ENCODE measurements around the gene SYNJ1. TPM values are rescaled to one million over a fixed set of nuclear protein-coding genes. Genes with fewer than 3 reads are reported as not detected.

The SYNJ1 gene
- total RNA-seq, result 10.1 and 13.2 TPM in 2 replicates

GRCh38 chr21:32727687-32728455 is at the start of gene SYNJ1:
TSS of gene SYNJ1 (minus strand) at chr21:32728013. CDS start at chr21:32726895, 1,118 bp downstream.

DNA sequence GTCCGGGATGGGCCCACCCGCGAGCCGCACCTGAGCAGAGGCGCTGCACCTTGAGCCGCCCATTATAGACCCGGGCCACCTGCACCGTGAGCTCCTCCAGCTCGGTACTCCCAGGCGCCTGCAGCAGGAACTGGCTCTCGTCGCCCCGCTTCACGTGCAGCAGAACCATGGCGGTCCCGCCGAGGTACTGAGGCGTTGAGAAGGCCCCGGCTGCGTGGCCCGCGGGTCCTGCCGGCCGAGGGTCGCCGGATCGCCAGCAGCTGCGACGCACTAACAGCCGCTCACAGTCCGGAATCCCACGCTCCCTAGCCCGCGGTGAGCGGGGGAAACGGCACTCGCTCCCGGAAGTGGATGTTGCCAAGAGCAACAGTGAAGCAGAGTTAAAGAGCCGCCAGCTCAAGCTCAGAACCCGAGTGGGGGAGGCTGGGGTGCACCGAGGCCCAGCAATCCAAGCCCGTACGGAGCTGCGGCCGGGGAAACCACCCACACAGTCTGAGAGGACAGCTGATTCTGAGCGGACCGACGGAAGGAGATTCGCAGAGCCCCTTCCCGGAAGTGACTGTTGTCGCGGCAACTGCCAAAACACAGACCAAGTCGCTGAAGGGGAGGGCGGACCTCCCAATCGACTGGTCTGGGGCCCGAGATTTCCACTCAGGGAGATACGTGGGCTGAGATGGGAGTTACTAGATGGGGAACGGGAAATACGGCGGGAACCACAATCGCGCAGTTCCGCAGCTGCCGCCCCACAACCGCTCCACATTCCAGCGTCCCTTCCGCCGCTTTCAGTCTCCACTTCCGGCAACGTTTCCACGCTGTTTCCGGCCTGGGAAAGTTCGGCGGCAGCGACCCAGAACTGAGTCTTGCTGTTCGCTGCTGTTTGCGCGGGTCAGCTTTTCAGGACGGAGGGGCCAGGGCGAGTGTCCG is 115.5 kb downstream of the SYNJ1 start, which contains the start of gene CFAP298:
Gene CFAP298, minus strand, starts transcription at position 303 of the 924 bp plus-strand sequence. Its CDS starts 134 bp downstream, at position 169.

DNA sequence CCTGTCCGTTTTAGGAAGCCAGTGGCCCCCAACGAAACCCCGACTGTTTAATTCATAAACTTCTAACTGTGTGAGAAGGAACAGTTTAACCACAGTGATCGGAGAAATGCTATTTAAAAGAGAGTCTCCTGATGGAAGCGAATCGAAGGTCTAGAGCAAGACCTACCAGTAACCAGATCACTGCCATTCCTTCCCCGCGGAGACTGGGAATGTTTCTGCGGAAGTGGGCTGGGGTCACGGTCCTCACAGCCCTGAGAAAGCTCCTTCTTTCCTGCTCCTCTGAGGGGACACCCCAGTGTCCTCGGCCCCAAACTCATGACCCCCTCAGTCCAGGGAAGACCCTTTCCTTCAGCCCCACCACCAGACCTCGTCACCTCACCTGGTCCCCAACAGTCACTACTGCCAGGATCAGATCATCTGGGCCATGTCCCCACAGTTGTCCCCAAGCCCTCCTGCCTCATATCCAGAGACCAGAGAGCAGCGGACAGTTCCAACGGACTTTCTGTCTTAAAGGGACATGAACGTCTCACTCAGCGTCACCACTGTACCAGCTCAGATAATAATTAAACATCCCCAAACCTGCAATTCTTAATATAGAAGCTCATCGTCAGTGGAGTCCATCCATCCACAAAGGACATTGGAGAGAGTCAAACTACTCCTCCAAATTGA is 142.6 kb downstream of the SYNJ1 start, which contains the start of gene TCP10L:
Gene TCP10L, minus strand, starts transcription at position 482 of the 669 bp plus-strand sequence. CDS start 1,219 bp downstream, outside the sequence.

Other genes starting within 250 kb of the SYNJ1 start
- gene TCP10L, start 142.5 kb downstream of the SYNJ1 start, total RNA-seq, result 0.26 and 0.65 TPM in 2 replicates
- gene CFAP298, start 115.6 kb downstream of the SYNJ1 start, total RNA-seq, result 20.0 and 20.7 TPM in 2 replicates
- gene PAXBP1, start 43.7 kb upstream of the SYNJ1 start, total RNA-seq, result 19.5 and 21.5 TPM in 2 replicates

Measured in smooth muscle cell of the pulmonary artery (primary cell).